ENCODE measurements around the gene IFI27L1.

DNA sequence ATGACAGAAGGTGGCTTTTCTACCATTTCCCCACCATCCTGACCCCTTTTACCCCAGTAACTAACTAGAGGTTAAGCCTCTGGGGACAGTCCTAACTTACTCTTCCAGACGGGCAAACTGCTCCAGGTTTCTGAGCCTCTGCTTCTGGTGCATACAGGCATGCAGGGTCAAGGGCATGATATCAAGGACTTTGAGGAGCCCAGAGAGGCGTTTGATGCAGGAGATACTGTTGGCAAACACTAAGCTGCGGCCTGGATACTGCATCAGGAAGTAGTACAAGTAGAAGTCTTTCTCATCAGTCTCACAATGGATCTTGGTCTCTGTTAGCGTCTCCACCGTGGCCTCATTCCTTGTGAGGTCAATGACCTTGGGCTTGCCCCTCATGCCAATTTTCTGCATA is 21.1 kb upstream of the IFI27L1 start:
- no peak for TF ChIP-seq CTCF (conservative IDR thresholded peaks at IDR 0.05; ENCODE audit: low read depth, low read length)
- TF ChIP-seq EZH2 (IDR thresholded peaks at IDR 0.05; ENCODE audit: borderline replicate concordance, low read depth, low read length, poor library complexity, severe bottlenecking) = no peak

All from A673 (cell line).